ENCODE data around the gene RNF186. TPM values are rescaled to one million over a fixed set of nuclear protein-coding genes. Genes with fewer than 3 reads are reported as not detected.

The RNF186 gene
- total and polyA plus RNA-seq, 4 donors = not detected

- no peak for TF ChIP-seq CTCF (IDR thresholded peaks at IDR 0.05; ENCODE audit: control extremely low read depth, extremely low read depth)
- Histone ChIP-seq H3K4me1 (ENCODE audit: control insufficient read depth in 5 of 5, insufficient read depth in 5 of 5, low read length in 5 of 5) (peaks cover 0 to 4% (median 0%) of the 10 kb centered on the region in 5 donors), H3K27me3 (ENCODE audit: control insufficient read depth in 3 of 3, insufficient read depth in 3 of 3, low read length in 2 of 3) (no peaks in the 10 kb centered on the region), H3K4me3 (no peak overlapping the region), H3K9me3 (ENCODE audit: control insufficient read depth in 4 of 4, insufficient read depth in 3 of 4, low read length in 3 of 4) (no peaks in the 10 kb centered on the region), H3K9ac (ENCODE audit: insufficient read depth in 1 of 2, low read length in 2 of 2) (no peak overlapping the region), H3K36me3 (ENCODE audit: control insufficient read depth in 4 of 4, insufficient read depth in 4 of 4, low read length in 4 of 4) (peaks cover 0 to 17% (median 3%) of the 10 kb centered on the region in 4 donors), H3K27ac (ENCODE audit: low read depth in 1 of 2, low read length in 1 of 2) (no peak overlapping the region)
- DNase-seq (no peak), ATAC-seq (ENCODE audit: insufficient read depth, low FRiP score) (no peak)
- 83 to 89% methylated on average over 6 of the region's 6 CpGs for WGBS, 2 donors
Measured at GRCh38 chr1:19774180-19774785, 40.8 kb downstream of the RNF186 start.

- no peaks in the 10 kb centered on the region for H3K27me3 ChIP-seq (ENCODE audit: control insufficient read depth in 3 of 3, insufficient read depth in 3 of 3, low read length in 2 of 3)
- no peak for TF ChIP-seq CTCF (IDR thresholded peaks at IDR 0.05; ENCODE audit: control extremely low read depth, extremely low read depth)
- H3K9me3 ChIP-seq (ENCODE audit: control insufficient read depth in 4 of 4, insufficient read depth in 3 of 4, low read length in 3 of 4) = no peaks in the 10 kb centered on the region
- 86 to 90% methylated on average over 4 of the region's 4 CpGs for WGBS, 2 donors
- H3K4me1 ChIP-seq (ENCODE audit: control insufficient read depth in 5 of 5, insufficient read depth in 5 of 5, low read length in 5 of 5) = peaks cover 0 to 4% (median 0%) of the 10 kb centered on the region in 5 donors
- ATAC-seq (ENCODE audit: insufficient read depth, low FRiP score) = no peak
- H3K4me3 ChIP-seq = no peak overlapping the region
- no peak for DNase-seq
- peaks cover 0 to 22% (median 0%) of the 10 kb centered on the region in 4 donors for H3K36me3 ChIP-seq (ENCODE audit: control insufficient read depth in 4 of 4, insufficient read depth in 4 of 4, low read length in 4 of 4)
- no peak overlapping the region for H3K9ac ChIP-seq (ENCODE audit: insufficient read depth in 1 of 2, low read length in 2 of 2)
- H3K27ac ChIP-seq (ENCODE audit: low read depth in 1 of 2, low read length in 1 of 2) = no peak overlapping the region
Measured at GRCh38 chr1:19773485-19773884, 41.6 kb downstream of the RNF186 start.

GRCh38 chr1:19772053-19772452 is 43.0 kb downstream of the RNF186 start:
- Histone ChIP-seq H3K4me3 (no peak overlapping the region), H3K36me3 (ENCODE audit: control insufficient read depth in 4 of 4, insufficient read depth in 4 of 4, low read length in 4 of 4) (peaks cover 0 to 24% (median 1%) of the 10 kb centered on the region in 4 donors), H3K27me3 (ENCODE audit: control insufficient read depth in 3 of 3, insufficient read depth in 3 of 3, low read length in 2 of 3) (no peaks in the 10 kb centered on the region), H3K9me3 (ENCODE audit: control insufficient read depth in 4 of 4, insufficient read depth in 3 of 4, low read length in 3 of 4) (no peaks in the 10 kb centered on the region), H3K4me1 (ENCODE audit: control insufficient read depth in 5 of 5, insufficient read depth in 5 of 5, low read length in 5 of 5) (peaks cover 0 to 4% (median 0%) of the 10 kb centered on the region in 5 donors), H3K27ac (ENCODE audit: low read depth in 1 of 2, low read length in 1 of 2) (no peak overlapping the region), H3K9ac (ENCODE audit: insufficient read depth in 1 of 2, low read length in 2 of 2) (no peak overlapping the region)
- no peak for TF ChIP-seq CTCF (IDR thresholded peaks at IDR 0.05; ENCODE audit: control extremely low read depth, extremely low read depth)
- 87 to 89% methylated on average over 9 of the region's 9 CpGs for WGBS, 2 donors
- ATAC-seq (ENCODE audit: insufficient read depth, low FRiP score) (no peak), DNase-seq (no peak)

GRCh38 chr1:19771350-19771749 is 43.7 kb downstream of the RNF186 start:
- H3K36me3 ChIP-seq (ENCODE audit: control insufficient read depth in 4 of 4, insufficient read depth in 4 of 4, low read length in 4 of 4) = peaks cover 0 to 24% (median 1%) of the 10 kb centered on the region in 4 donors
- no peaks in the 10 kb centered on the region for H3K27me3 ChIP-seq (ENCODE audit: control insufficient read depth in 3 of 3, insufficient read depth in 3 of 3, low read length in 2 of 3)
- no peak for TF ChIP-seq CTCF (IDR thresholded peaks at IDR 0.05; ENCODE audit: control extremely low read depth, extremely low read depth)
- no peaks in the 10 kb centered on the region for H3K9me3 ChIP-seq (ENCODE audit: control insufficient read depth in 4 of 4, insufficient read depth in 3 of 4, low read length in 3 of 4)
- no peak overlapping the region for H3K27ac ChIP-seq (ENCODE audit: low read depth in 1 of 2, low read length in 1 of 2)
- no peak overlapping the region for H3K4me3 ChIP-seq
- ATAC-seq (ENCODE audit: insufficient read depth, low FRiP score) (no peak), DNase-seq (no peak)
- no peak overlapping the region for H3K9ac ChIP-seq (ENCODE audit: insufficient read depth in 1 of 2, low read length in 2 of 2)
- H3K4me1 ChIP-seq (ENCODE audit: control insufficient read depth in 5 of 5, insufficient read depth in 5 of 5, low read length in 5 of 5) = peaks cover 0 to 4% (median 0%) of the 10 kb centered on the region in 5 donors
- 94 to 95% methylated on average over 6 of the region's 6 CpGs for WGBS, 2 donors
